Parathyroid adenoma (tissue), 2 donors: ENCODE data around the gene ARHGEF1.

Experiments
- H2AFZ ChIP-seq: fragments of 300-600 bp; sonication (generic); one replicate; pipeline ENCODE4 v1.7.0; 2017; ENCODE audit warnings: antibody characterized with exemption, mild to moderate bottlenecking
- H3K27ac ChIP-seq: fragments of 300-600 bp; sonication (generic); one replicate; pipeline ENCODE4 v1.7.0; 2017
- H3K27me3 ChIP-seq: fragments of 300-600 bp; sonication (generic); one replicate; pipeline ENCODE4 v1.7.0; 2017; ENCODE audit warnings: low read length; ENCODE audit not compliant: control insufficient read depth, insufficient read depth
- H3K36me3 ChIP-seq: fragments of 300-600 bp; sonication (generic); one replicate; pipeline ENCODE4 v1.7.0; 2017; ENCODE audit warnings: low read length; ENCODE audit not compliant: control insufficient read depth, insufficient read depth
- H3K4me1 ChIP-seq: fragments of 300-600 bp; sonication (generic); one replicate; pipeline ENCODE4 v1.7.0; 2017; ENCODE audit warnings: control low read depth
- H3K4me2 ChIP-seq: fragments of 300-600 bp; sonication (generic); one replicate; pipeline ENCODE4 v1.7.0; 2017; ENCODE audit warnings: low read length
- H3K4me3 ChIP-seq: fragments of 300-600 bp; sonication (generic); one replicate; pipeline ENCODE4 v1.7.0; 2017; ENCODE audit warnings: low read depth, low read length
- H3K79me2 ChIP-seq: fragments of 300-600 bp; sonication (generic); one replicate; pipeline ENCODE4 v1.7.0; 2017; ENCODE audit warnings: control low read depth
- H3K9ac ChIP-seq: fragments of 300-600 bp; sonication (generic); one replicate; pipeline ENCODE4 v1.7.0; 2017; ENCODE audit warnings: mild to moderate bottlenecking
- H3K9me3 ChIP-seq: fragments of 300-600 bp; sonication (generic); one replicate; pipeline ENCODE4 v1.7.0; 2017; ENCODE audit warnings: low read length; ENCODE audit not compliant: control insufficient read depth
- TF ChIP-seq, protein P1 (sequence below): fragments of 300-600 bp; sonication (generic); IDR thresholded peaks from one replicate; pipeline ENCODE4 v1.7.0; 2017; ENCODE audit warnings: antibody characterized with exemption, mild to moderate bottlenecking
- donor health status: primary hyperparathyroidism.

ARHGEF1 gene

DNA sequence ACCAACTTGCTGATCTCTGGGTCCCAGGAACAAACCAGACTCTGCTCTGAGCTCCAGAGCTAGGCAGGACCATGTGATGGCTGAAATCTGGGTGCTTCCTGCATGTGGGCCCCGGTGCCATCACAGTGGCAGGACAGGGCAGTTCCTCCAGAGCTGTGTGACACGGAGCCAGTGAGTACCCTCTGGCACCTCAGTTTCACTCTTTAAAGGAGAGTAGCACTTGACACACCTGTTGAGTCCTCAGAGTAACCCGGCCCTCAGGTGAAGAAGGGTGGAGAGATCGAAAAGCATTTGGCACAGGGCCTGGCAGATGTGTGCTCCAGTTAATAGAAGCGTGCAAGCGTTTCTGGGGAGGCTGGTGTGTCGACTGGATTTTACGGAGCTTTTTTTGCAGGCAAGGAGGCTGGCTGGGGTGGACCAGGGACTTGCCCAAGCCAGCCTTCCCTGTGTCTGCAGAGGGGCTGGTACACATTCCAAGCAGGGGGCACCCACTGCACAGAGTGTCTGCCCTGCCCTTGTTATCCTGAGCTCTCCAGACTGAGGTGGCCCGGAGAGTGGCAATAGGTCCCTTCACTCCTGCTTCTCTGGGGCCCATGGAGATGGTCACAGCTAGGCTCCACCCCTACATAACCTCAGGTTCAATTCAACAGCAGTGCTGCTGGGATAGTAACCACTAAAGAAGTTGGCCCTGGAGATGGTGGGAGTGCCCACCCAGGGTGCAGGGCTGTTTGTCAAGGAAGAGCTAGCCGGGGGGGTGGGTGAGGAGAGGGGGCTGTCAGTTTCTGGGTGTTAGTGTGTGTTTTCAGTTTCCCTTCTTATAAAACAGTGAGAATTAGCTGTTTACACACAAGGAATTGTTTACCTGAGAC lies 14.6 kb upstream of the ARHGEF1 start:
- Histone ChIP-seq H2AFZ (no peak overlapping the region), H3K4me3 (no peak overlapping the region), H3K4me1 (peaks cover 9% of the 10 kb centered on the region), H3K4me2 (peak overlapping the region; percentile 15), H3K9ac (no peak overlapping the region), H3K9me3 (no peaks in the 10 kb centered on the region), H3K27ac (no peak overlapping the region), H3K79me2 (peaks cover 23% of the 10 kb centered on the region), H3K36me3 (no peaks in the 10 kb centered on the region), H3K27me3 (no peaks in the 10 kb centered on the region)
- TF ChIP-seq, protein P1, sequence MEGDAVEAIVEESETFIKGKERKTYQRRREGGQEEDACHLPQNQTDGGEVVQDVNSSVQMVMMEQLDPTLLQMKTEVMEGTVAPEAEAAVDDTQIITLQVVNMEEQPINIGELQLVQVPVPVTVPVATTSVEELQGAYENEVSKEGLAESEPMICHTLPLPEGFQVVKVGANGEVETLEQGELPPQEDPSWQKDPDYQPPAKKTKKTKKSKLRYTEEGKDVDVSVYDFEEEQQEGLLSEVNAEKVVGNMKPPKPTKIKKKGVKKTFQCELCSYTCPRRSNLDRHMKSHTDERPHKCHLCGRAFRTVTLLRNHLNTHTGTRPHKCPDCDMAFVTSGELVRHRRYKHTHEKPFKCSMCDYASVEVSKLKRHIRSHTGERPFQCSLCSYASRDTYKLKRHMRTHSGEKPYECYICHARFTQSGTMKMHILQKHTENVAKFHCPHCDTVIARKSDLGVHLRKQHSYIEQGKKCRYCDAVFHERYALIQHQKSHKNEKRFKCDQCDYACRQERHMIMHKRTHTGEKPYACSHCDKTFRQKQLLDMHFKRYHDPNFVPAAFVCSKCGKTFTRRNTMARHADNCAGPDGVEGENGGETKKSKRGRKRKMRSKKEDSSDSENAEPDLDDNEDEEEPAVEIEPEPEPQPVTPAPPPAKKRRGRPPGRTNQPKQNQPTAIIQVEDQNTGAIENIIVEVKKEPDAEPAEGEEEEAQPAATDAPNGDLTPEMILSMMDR: no peak

DNA sequence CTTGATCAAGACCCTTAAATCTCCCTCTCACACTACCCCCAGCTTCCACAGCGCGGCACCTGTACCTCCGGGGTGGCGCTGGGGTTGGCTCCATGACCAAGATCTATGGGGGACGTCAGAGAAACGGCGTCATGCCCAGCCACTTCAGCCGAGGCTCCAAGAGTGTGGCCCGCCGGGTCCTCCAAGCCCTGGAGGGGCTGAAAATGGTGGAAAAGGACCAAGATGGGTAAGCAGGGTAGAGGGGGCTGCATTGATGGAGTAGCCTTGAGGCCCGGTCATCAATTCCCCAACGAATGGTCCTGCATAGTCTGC lies 14.0 kb upstream of the ARHGEF1 start:
- TF ChIP-seq, protein P1: no peak
- Histone ChIP-seq H3K4me1 (peaks cover 9% of the 10 kb centered on the region), H3K27me3 (no peaks in the 10 kb centered on the region), H3K9ac (no peak overlapping the region), H3K27ac (no peak overlapping the region), H3K9me3 (no peaks in the 10 kb centered on the region), H3K4me3 (no peak overlapping the region), H3K36me3 (no peaks in the 10 kb centered on the region), H3K79me2 (peaks cover 21% of the 10 kb centered on the region), H2AFZ (no peak overlapping the region), H3K4me2 (no peak overlapping the region)

DNA sequence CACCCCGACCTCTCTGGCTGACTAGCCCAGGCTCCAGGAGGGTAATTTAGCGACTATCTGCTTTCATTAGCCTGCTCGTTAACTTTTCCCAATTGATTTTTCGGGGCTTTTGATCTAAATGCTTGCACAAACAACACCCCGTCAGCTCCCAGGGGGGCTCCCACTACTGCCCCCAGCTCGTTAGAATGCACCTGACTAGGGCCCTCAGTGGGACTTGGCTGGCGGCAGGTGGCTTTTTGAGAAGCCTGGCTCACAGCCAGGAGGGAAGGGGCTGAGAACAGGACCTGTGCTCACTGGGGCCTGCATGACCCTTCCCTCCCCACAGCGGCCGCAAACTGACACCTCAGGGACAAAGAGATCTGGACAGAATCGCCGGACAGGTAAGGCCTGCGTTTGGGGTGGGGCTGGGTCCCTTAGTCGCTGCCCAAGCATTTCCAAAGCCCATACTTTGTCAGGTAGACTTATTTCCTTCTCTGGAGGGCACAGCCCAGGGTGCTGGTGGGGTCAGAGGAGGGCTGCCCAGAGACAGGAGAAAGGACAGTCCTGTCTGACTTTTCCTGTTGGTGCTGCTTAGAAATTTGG lies 13.5 kb upstream of the ARHGEF1 start:
- H3K27me3 ChIP-seq: no peaks in the 10 kb centered on the region
- TF ChIP-seq, protein P1: no peak
- no peak overlapping the region for H3K4me3 ChIP-seq
- H3K27ac ChIP-seq: no peak overlapping the region
- H2AFZ ChIP-seq: no peak overlapping the region
- H3K9me3 ChIP-seq: no peaks in the 10 kb centered on the region
- peaks cover 15% of the 10 kb centered on the region for H3K79me2 ChIP-seq
- H3K36me3 ChIP-seq: no peaks in the 10 kb centered on the region
- H3K4me2 ChIP-seq: no peak overlapping the region
- H3K4me1 ChIP-seq: peaks cover 9% of the 10 kb centered on the region
- H3K9ac ChIP-seq: no peak overlapping the region

DNA sequence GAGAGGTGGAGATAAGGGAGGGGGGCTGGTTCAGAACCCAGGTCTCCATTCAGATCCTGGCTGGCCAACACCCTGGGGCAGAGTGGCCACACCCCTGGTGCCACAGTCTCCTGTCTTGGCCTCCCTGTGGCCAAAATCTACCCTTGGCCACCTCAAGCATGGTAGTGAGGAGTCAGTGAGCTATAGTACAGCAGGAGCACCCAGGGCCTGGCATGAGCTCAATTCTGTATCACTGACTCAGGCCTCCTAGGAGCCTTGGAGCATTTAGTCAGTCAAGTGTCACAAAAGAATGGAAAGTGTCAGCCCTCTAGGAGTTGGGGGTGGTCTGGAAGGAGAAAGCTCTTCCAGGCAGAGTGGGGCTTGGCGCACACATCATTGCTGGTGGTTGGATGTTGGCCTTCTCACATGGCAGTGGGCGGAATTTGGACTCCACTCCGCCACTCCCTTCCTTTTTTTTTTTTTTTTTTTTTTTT lies 12.5 kb upstream of the ARHGEF1 start:
- no peak overlapping the region for H2AFZ ChIP-seq
- peaks cover 9% of the 10 kb centered on the region for H3K4me1 ChIP-seq
- no peak overlapping the region for H3K4me3 ChIP-seq
- H3K27ac ChIP-seq: no peak overlapping the region
- H3K27me3 ChIP-seq: no peaks in the 10 kb centered on the region
- H3K79me2 ChIP-seq: peaks cover 11% of the 10 kb centered on the region
- H3K9me3 ChIP-seq: no peaks in the 10 kb centered on the region
- H3K4me2 ChIP-seq: no peak overlapping the region
- H3K9ac ChIP-seq: no peak overlapping the region
- TF ChIP-seq, protein P1: no peak
- no peaks in the 10 kb centered on the region for H3K36me3 ChIP-seq
